HG02885 (cell line): Measurements from ENCODE around the gene PRPF6.

Source experiments
- ATAC-seq: cut with Tn5 transposase; IDR thresholded peaks from one replicate; pipeline ENCODE4 v1.9.1; 2021; ENCODE audit warnings: mild to moderate bottlenecking; ENCODE audit not compliant: unreplicated experiment, poor library complexity

The PRPF6 gene

DNA sequence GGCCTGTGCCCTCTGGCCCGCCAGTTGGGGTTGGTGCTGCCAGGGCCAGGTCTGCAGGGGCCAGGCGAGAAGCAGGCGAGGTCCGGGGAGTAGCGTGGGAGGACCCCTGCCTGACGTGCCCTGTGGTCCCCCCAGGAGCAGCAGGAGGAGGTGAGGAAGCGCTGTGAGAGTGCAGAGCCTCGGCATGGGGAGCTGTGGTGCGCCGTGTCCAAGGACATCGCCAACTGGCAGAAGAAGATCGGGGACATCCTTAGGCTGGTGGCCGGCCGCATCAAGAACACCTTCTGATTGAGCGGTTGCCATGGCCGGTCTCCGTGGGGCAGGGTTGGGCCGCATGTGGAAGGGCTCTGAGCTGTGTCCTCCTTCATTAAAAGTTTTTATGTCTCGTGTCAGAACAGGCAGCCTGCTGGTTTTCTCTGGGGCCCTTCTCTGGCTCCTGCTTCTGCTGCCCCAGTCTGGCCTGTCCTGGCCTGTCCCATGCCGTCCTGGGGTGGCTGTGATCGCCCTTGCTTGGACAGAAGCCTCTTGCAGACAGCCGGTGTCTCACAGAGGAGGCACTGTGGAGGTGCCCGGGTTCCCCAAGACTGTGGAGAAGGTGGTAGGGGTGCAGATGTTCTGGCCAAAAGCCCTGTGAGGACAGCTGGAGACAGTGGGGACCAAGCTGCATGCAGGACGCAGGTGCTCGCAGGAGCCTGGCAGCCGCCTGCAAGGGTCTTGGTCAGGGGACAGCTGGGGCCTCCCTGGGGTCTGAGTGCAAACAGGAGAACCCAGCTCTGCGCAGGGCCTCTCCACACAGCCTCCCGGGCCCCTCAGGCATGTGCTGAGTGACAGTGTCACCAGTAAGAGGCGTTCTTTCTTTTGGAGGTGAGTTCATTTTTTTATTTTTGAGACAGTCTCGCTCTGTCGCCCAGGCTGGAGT, 52.0 kb downstream of the PRPF6 start:
- no peak for ATAC-seq

- ATAC-seq, result no peak
Observed at GRCh38 chr20:64033981-64034493, 53.1 kb downstream of the PRPF6 start.

DNA sequence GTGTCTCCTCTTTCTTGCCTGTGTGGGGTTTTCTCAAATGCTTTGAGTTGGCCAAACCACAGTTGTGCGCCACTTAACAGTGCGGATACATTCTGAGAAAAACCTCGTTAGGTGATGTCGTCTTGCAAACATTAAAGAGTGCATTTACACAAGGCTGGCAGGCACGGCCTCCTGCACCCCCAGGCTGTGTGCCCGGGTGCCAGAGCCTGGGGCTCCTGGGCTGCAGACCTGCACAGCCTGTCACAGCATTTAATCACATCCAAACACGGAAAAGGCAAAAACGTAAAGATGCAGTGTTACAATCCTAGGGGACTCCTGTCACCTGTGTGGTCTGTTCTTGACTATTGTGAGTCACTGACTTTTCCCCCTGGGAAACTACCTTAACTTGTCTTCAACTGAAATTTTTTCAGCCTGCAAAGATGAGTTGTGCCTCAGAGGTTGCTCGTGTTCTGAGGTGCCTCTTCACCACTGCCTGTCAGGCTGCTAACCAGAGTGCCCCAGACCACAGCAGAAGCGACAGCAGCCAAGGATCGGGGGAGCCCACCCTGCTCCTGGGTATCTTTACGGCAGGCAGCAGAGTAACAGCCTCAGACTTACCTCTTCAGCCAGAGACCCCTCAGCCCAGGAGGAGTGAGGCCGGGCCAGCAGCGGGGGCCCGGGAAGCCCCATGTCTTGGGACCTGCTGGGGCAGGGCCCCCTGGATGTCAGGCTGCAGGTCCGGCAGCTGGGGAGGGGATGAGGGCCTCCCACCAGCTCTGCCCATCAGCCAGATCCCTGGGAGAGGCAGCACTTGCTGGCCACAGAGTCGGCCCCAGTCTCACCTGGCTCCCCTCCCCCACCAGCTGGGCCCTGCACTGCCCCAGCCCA, 54.4 kb downstream of the PRPF6 start:
- no peak for ATAC-seq

GRCh38 chr20:64035933-64036345, 55.0 kb downstream of the PRPF6 start, which contains the start of gene C20orf204:
TSS of gene C20orf204 (plus strand) at chr20:64036182. CDS start at chr20:64036324, 142 bp downstream.
- ATAC-seq, result no peak

GRCh38 chr20:64036346-64037198, 55.6 kb downstream of the PRPF6 start:
- ATAC-seq, result no peak

- ATAC-seq, result no peak
Observed at GRCh38 chr20:64037199-64037497, 56.2 kb downstream of the PRPF6 start.

GRCh38 chr20:64037498-64038213, 56.7 kb downstream of the PRPF6 start:
- ATAC-seq, result no peak

DNA sequence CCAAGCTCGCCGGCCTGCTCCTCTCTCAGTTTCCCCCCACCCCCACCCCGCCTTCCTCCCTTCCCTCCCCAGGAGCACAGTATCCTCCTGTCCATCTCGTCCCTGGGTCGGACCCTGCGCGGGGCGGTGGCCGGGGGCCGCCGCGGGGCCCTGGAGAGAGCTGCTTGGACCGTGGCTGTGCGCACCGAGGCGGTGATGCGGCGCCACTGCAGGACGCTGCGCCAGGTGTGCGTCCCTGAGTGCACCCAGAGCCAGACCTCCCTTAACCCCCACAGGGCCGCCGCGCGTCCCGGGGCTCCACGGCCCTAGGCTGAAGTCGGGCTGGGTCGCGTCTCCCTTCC, 57.3 kb downstream of the PRPF6 start:
- peak; percentile 34 for ATAC-seq

DNA sequence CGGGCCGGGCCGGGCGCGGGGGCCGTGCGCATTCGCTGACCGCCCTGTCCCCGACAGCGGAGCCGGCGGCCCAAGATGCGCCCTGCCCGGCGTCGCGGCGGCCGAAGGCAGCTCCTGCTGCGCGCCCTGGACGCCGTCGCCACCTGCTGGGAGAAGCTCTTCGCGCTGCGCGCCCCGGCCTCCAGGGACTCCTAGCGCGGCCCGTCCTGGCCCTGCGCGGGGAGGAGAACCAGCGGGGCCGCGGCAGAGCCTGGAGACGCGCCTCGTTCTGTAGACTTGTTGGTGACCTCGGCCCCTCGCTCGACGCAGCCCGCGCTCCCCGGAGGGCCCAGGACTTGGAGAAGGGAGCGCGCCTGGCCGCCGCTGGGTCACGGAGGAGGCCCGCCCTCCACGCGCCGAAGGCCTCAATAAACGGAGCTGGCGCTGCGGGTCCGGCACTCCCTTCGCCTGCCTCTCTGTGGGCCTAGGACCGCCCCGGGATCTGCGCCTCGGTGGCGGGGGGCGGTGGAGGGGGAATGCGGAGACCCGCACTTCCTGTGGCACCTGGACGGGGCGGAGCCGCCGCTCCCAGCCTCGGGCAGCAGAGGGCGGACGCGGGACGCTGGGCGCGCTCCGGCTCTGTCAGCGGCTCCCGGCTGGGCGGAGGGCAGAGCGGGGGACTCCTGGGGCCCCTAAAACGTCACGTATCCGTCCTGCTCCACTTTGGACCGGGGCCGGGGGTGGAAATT, 57.8 kb downstream of the PRPF6 start:
- ATAC-seq, result peak; percentile 56

GRCh38 chr20:64039293-64040160, 58.6 kb downstream of the PRPF6 start:
- ATAC-seq, result no peak

- no peak for ATAC-seq
Observed at GRCh38 chr20:64040231-64041039, 59.5 kb downstream of the PRPF6 start.

- ATAC-seq, result no peak
Observed at GRCh38 chr20:64041040-64041780, 60.3 kb downstream of the PRPF6 start.

- ATAC-seq, result no peak
Observed at GRCh38 chr20:64041781-64042053, 60.8 kb downstream of the PRPF6 start.

DNA sequence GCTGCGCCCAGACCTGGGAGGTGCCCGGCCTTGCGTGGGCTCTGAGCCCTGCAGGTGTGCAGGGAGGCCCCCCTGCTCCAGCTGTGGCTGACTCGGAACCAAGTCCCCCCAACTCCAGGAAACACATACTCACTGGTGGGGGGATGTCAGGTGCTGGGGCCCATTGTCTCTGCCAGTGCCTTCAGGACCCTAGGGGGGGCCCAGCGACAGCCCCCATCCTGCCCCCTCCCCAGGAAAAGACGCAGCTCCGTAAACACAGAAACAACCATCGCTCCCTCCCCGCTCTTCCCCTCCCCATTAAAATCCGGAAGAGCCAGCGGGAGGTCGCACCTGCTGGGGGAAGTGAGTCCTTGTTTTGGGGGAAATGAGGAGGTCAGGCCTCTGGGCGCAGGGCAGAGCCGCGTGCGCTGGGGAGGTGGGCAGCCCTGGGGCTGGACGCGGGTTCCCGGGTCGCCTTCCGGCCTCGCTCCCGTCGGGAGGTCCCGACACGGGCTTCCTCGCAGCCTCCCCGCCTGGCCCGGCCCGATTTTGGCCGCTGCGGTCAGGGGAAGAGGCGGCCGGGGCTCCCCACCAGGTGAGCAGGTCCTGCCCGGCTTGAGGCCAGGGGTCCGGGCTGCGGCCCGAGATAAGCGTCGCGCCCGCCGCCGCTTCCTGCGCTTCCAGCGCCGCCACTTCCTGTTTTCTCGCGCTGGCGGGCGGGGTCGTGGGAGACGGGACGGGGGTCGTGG, 61.3 kb downstream of the PRPF6 start:
- ATAC-seq, result no peak

DNA sequence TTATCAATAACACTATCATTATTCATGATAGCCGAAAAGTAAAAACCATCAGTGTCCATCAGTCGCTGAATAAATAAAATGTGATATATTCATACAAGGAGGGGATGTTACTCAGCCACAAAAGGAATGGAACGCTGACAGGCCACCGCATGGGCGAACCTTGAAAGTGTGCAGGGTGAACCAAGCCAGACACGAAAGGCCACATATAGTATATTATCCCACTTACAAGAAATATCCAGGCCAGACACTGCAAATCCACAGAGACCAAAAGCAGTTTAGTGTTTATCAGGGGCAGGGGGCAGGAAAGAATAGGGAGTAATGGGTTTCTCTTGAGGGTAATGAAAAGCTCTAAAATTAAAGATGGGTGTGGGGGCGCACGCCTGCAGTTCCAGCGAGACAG, 62.8 kb downstream of the PRPF6 start:
- no peak for ATAC-seq
